ENCODE data around the gene SORCS2.

The SORCS2 gene

DNA sequence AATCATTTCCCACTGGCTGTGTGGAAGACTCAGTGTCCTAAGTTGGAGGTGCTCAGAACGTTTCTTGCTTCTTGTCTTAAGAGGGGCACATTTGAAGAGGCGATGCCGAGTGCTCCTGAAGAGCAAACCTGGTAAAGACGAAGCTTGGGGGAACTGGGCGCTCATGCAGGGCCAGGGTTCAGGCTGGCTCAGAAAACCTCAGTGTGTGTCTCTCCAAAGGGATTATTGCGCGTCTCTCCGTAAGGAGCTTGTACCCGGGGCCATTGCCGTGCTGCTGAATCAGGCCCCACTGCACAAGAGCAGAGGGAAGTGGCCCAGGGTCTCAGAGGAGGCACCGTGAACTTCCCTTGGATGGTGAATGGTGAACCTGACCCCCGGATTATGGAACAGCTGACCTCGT, 198.0 kb downstream of the SORCS2 start:
- TF ChIP-seq ZNF274 (IDR thresholded peaks at IDR 0.05; ENCODE audit: low read depth, low read length), result no peak
- no peak for TF ChIP-seq YY1 (IDR thresholded peaks at IDR 0.05; ENCODE audit: insufficient read depth, insufficient read length)
- TF ChIP-seq SUZ12 (IDR thresholded peaks at IDR 0.05; ENCODE audit: extremely low read depth, insufficient read depth, insufficient read length), result no peak
- no peaks in the 10 kb centered on the region for H3K9me3 ChIP-seq (ENCODE audit: insufficient read depth, low read length)
- H3K9ac ChIP-seq (ENCODE audit: insufficient read length, low read depth), result no peak overlapping the region
- H3K4me3 ChIP-seq (ENCODE audit: insufficient read length, low read depth), result no peak overlapping the region
- no peaks in the 10 kb centered on the region for H3K27me3 ChIP-seq (ENCODE audit: insufficient read depth, insufficient read length)
- no peaks in the 10 kb centered on the region for H3K36me3 ChIP-seq (ENCODE audit: insufficient read depth, insufficient read length, low read length)
- H3K4me1 ChIP-seq (ENCODE audit: insufficient read depth, insufficient read length), result peaks cover 28% of the 10 kb centered on the region
- DNase-seq (ENCODE audit: low read depth, low spot score), result no peak

DNA sequence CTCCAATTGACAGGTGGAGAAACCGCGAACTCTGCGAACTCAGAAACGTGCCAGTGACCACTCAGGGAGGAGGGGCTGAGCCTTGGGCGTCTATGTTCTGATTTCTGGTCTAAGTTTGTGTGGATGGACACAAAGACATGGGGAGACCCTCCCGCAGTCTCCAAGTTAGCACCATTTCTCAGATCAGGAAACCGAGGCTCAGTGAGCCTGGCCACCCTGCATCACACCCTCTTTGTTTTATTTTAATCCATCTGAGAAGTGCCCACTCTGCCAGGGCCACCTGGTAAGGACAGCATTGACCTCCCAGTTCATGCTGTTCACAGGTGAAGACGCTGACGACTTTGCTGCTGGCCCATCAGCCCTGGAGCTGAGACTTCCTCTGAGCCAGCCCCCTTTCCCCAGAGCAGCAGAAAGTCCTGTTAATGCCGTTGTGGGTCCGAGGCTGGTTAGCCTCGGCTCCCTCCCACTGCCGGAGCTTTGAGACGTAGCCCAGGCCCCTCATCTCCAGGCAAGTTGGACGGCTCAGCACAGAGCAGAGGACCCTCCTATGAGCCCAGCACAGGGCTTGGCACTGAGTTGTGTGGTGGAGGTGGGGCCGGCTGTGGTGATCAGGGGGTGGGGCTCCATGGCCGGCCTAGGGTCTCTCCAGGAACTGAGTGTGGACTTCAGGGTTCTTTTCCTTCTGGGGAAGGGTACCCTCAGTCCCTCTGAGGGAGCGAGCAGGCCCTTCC, 198.7 kb downstream of the SORCS2 start:
- DNase-seq (ENCODE audit: low read depth, low spot score), result no peak
- peaks cover 28% of the 10 kb centered on the region for H3K4me1 ChIP-seq (ENCODE audit: insufficient read depth, insufficient read length)
- H3K36me3 ChIP-seq (ENCODE audit: insufficient read depth, insufficient read length, low read length), result no peaks in the 10 kb centered on the region
- no peak overlapping the region for H3K4me3 ChIP-seq (ENCODE audit: insufficient read length, low read depth)
- no peak for TF ChIP-seq SUZ12 (IDR thresholded peaks at IDR 0.05; ENCODE audit: extremely low read depth, insufficient read depth, insufficient read length)
- TF ChIP-seq ZNF274 (IDR thresholded peaks at IDR 0.05; ENCODE audit: low read depth, low read length), result no peak
- no peak for TF ChIP-seq YY1 (IDR thresholded peaks at IDR 0.05; ENCODE audit: insufficient read depth, insufficient read length)
- no peaks in the 10 kb centered on the region for H3K27me3 ChIP-seq (ENCODE audit: insufficient read depth, insufficient read length)
- no peaks in the 10 kb centered on the region for H3K9me3 ChIP-seq (ENCODE audit: insufficient read depth, low read length)
- H3K9ac ChIP-seq (ENCODE audit: insufficient read length, low read depth), result no peak overlapping the region

DNA sequence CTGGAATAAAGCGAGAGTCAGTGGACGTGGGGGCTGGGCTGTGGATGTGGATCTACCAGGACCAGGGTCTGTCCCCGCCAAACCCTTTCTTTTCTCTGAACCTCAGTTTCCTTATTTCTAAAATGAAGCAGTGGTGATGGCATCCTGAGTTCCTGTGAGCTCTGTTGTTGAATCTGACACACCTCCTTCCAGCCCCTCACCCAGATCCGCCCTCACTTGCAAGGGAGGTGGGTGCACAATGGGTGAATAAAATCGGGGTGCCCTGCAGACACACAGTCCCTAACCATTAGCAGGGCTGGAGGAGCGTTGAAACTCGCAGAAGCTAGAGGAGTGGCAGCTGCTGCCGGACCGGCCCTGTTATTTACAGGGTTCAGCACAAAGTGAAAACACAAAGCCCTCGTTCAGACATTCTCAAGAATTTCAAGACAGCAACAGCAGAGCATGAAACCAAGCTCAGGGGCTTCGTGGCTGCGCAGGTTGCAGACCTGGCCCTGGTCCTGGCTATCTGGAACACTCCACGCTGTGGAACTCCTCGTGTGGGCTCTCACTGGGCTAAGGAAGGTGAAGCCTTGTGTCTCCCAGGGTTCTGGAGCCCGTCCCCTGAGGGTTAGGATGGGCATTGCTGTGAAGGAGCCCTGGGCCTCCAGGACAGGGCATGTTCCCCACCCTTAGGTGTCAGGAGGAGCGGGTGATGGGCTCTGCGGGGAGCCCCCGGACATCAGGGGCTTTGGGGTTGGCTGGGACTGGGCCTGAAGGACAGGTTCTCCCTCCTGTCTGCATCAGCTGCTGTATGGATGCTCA, 199.5 kb downstream of the SORCS2 start:
- peaks cover 28% of the 10 kb centered on the region for H3K4me1 ChIP-seq (ENCODE audit: insufficient read depth, insufficient read length)
- no peak for DNase-seq (ENCODE audit: low read depth, low spot score)
- no peak for TF ChIP-seq YY1 (IDR thresholded peaks at IDR 0.05; ENCODE audit: insufficient read depth, insufficient read length)
- TF ChIP-seq SUZ12 (IDR thresholded peaks at IDR 0.05; ENCODE audit: extremely low read depth, insufficient read depth, insufficient read length), result no peak
- TF ChIP-seq ZNF274 (IDR thresholded peaks at IDR 0.05; ENCODE audit: low read depth, low read length), result no peak
- no peak overlapping the region for H3K9ac ChIP-seq (ENCODE audit: insufficient read length, low read depth)
- no peaks in the 10 kb centered on the region for H3K36me3 ChIP-seq (ENCODE audit: insufficient read depth, insufficient read length, low read length)
- H3K27me3 ChIP-seq (ENCODE audit: insufficient read depth, insufficient read length), result no peaks in the 10 kb centered on the region
- H3K4me3 ChIP-seq (ENCODE audit: insufficient read length, low read depth), result no peak overlapping the region
- no peaks in the 10 kb centered on the region for H3K9me3 ChIP-seq (ENCODE audit: insufficient read depth, low read length)

DNA sequence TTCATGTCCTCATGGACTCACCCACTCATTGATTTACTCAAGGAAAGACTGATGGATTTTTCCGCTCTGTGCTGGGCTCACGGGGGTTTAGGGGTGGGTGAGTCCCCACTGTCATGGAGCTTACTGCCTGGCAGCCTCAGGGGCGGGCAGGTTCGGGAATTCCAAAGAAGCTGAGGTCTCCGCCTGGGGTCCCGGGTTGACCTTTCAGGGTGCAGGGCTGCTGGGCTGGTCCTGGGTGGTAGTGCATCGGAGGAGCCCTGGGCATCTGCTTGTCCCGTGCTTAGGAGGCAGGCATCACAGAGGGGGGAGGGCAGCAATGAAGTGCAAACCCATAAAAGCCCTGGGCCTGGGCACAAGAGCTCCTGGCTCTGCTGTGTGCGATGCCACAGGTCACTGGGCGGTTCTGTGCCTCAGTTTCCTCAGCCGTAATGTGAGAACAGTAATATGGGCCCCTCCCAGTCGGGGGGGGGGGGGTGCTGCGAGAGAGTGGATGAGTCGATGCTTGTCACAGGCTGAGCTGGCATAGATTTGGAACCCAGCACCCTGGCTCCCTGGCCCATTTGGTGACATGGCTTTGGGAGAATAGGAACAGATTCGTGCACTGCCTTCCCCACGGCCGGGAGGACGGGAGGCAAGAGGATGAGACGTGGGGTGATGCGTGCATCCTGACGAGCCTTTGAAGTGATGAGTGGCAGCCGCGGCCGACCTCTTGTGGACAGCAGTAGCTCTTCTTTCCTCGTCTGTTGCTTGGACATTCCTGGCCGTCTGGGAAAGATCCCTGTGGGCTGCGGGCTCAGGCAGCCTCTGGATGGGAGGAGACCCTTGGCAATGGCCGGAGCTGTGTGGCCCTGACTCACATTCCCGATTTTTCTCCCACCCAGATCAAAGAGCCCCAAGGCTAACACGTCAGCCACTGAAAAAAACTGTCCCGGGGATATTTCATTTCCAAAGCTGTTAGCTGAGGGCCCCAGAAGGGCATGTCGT, 200.4 kb downstream of the SORCS2 start:
- no peak for DNase-seq (ENCODE audit: low read depth, low spot score)
- Histone ChIP-seq H3K4me3 (ENCODE audit: insufficient read length, low read depth) (no peak overlapping the region), H3K4me1 (ENCODE audit: insufficient read depth, insufficient read length) (peaks cover 35% of the 10 kb centered on the region), H3K9ac (ENCODE audit: insufficient read length, low read depth) (no peak overlapping the region), H3K9me3 (ENCODE audit: insufficient read depth, low read length) (no peaks in the 10 kb centered on the region), H3K36me3 (ENCODE audit: insufficient read depth, insufficient read length, low read length) (no peaks in the 10 kb centered on the region), H3K27me3 (ENCODE audit: insufficient read depth, insufficient read length) (no peaks in the 10 kb centered on the region)
- TF ChIP-seq SUZ12 (IDR thresholded peaks at IDR 0.05; ENCODE audit: extremely low read depth, insufficient read depth, insufficient read length) (no peak), YY1 (IDR thresholded peaks at IDR 0.05; ENCODE audit: insufficient read depth, insufficient read length) (no peak), ZNF274 (IDR thresholded peaks at IDR 0.05; ENCODE audit: low read depth, low read length) (no peak)

DNA sequence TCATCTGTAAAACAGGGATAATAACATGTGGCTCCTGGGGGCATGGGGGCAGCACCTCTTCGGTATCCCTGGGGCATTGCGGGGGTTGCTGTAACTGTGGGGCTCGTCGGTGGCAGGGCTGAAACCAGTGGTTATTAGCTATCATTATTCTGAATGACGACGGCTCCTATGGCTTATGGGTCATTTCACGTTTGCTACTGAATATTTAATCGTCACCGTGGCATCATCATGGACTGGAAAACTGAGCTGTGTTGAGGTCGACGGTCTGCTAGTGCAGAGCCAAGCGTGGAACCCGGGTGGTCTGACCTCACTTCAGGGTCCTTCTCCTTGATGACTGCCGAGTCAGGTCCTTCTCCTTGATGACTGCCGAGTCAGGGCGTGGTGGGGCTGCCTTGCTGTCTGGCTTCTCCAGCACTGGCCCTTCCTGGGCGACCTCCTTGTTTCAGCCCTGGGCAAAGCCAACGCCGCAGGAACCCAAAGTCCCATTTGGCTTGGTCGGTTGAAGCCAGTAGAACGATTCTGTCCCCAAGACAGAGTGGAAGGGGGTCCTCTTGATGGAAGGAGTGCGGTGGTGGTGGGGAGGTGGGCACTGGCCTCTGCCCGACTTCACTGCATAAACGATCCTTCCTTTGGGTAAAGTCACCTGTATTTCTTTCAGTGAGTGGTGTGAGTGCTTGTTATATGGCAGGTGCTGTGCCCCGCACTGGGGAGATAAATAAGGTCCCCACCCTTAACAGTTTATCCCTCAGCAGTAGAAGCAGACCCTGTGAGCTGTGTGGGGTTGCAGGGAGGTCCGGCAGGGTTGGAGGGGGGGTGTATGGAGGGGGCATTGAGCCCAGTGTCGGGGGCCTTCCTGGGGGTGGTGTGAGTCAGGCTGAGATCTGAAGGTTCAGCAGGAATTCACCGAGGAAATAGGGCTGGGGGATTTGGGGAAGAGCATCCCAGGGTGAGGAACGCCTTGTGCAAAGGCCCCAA, 201.6 kb downstream of the SORCS2 start:
- no peak for TF ChIP-seq YY1 (IDR thresholded peaks at IDR 0.05; ENCODE audit: insufficient read depth, insufficient read length)
- peaks cover 38% of the 10 kb centered on the region for H3K4me1 ChIP-seq (ENCODE audit: insufficient read depth, insufficient read length)
- H3K27me3 ChIP-seq (ENCODE audit: insufficient read depth, insufficient read length), result no peaks in the 10 kb centered on the region
- DNase-seq (ENCODE audit: low read depth, low spot score), result no peak
- H3K4me3 ChIP-seq (ENCODE audit: insufficient read length, low read depth), result no peak overlapping the region
- H3K9ac ChIP-seq (ENCODE audit: insufficient read length, low read depth), result no peak overlapping the region
- no peaks in the 10 kb centered on the region for H3K9me3 ChIP-seq (ENCODE audit: insufficient read depth, low read length)
- no peaks in the 10 kb centered on the region for H3K36me3 ChIP-seq (ENCODE audit: insufficient read depth, insufficient read length, low read length)

DNA sequence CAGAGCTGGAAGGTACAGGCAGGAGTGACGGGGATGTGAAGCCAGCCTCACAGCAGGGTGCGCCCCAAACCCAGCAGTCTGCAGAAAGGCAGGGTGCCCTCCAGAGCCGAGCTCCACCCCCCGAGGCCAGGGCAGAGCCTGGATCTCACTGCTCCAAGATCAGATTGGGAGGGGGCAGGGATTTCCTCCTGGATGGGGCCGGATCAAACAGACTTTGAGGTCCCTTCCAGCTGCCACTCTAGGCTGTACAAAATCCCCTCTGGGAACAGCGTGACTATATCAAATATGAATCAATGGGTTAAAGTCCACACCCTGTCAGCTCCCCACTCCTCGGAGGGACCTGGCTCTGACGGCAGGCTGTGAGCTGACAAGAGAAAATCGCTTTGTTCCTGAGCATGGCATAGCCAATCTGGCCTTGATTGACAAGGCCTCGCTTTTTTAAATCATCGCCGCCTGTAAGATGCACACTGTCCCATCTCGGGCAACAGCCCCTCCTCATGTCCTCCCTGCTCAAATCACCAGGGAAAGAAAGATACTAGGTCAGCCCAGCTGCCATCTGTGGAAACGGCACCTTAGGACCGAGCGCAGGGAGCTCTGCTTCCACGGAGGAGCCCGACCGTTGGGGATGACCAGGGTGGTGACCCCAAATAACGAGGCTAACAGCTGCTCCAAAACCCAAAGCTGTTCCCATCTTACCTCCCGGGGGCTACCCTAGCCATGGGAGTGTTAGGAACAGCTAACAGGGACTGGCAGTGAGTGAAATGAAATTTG, 202.5 kb downstream of the SORCS2 start:
- H3K9ac ChIP-seq (ENCODE audit: insufficient read length, low read depth), result no peak overlapping the region
- no peak for TF ChIP-seq ZNF274 (IDR thresholded peaks at IDR 0.05; ENCODE audit: low read depth, low read length)
- no peak for TF ChIP-seq YY1 (IDR thresholded peaks at IDR 0.05; ENCODE audit: insufficient read depth, insufficient read length)
- no peak for TF ChIP-seq SUZ12 (IDR thresholded peaks at IDR 0.05; ENCODE audit: extremely low read depth, insufficient read depth, insufficient read length)
- H3K9me3 ChIP-seq (ENCODE audit: insufficient read depth, low read length), result no peaks in the 10 kb centered on the region
- H3K27me3 ChIP-seq (ENCODE audit: insufficient read depth, insufficient read length), result no peaks in the 10 kb centered on the region
- peaks cover 34% of the 10 kb centered on the region for H3K4me1 ChIP-seq (ENCODE audit: insufficient read depth, insufficient read length)
- H3K36me3 ChIP-seq (ENCODE audit: insufficient read depth, insufficient read length, low read length), result no peaks in the 10 kb centered on the region
- no peak for DNase-seq (ENCODE audit: low read depth, low spot score)
- no peak overlapping the region for H3K4me3 ChIP-seq (ENCODE audit: insufficient read length, low read depth)
